ENCODE measurements around the gene RCBTB2.

The RCBTB2 gene

GRCh38 chr13:48493851-48494250, 39.0 kb downstream of the RCBTB2 start:
- TF ChIP-seq CTCF (IDR thresholded peaks at IDR 0.05; ENCODE audit: borderline replicate concordance, control extremely low read depth, extremely low read depth, insufficient read depth, missing control alignments) = no peak
- in situ Hi-C loops (cut with MboI; ENCODE audit: low sequenced_read_pairs, unreplicated experiment) = loop anchor here (10.0 kb wide), 1 partner anchor 81 kb away; no protein-coding TSS in a partner anchor
- DNase-seq (ENCODE audit: low spot score) = no peak

GRCh38 chr13:48493066-48493765, 39.7 kb downstream of the RCBTB2 start:
- in situ Hi-C loops (cut with MboI; ENCODE audit: low sequenced_read_pairs, unreplicated experiment) = loop anchor here (10.0 kb wide), 1 partner anchor 82 kb away; no protein-coding TSS in a partner anchor
- TF ChIP-seq CTCF (IDR thresholded peaks at IDR 0.05; ENCODE audit: borderline replicate concordance, control extremely low read depth, extremely low read depth, insufficient read depth, missing control alignments) = no peak
- no peak for DNase-seq (ENCODE audit: low spot score)

- peak; percentile 49 for DNase-seq (ENCODE audit: low spot score)
- in situ Hi-C loops (cut with MboI; ENCODE audit: low sequenced_read_pairs, unreplicated experiment) = loop anchor here (10.0 kb wide), 1 partner anchor 82 kb away; no protein-coding TSS in a partner anchor
- TF ChIP-seq CTCF (IDR thresholded peaks at IDR 0.05; ENCODE audit: borderline replicate concordance, control extremely low read depth, extremely low read depth, insufficient read depth, missing control alignments) = no peak
These were observed 40.3 kb downstream of the RCBTB2 start for GRCh38 chr13:48492470-48493065.

GRCh38 chr13:48492096-48492440, 40.8 kb downstream of the RCBTB2 start:
- no peak for DNase-seq (ENCODE audit: low spot score)
- no peak for TF ChIP-seq CTCF (IDR thresholded peaks at IDR 0.05; ENCODE audit: borderline replicate concordance, control extremely low read depth, extremely low read depth, insufficient read depth, missing control alignments)
- in situ Hi-C loops (cut with MboI; ENCODE audit: low sequenced_read_pairs, unreplicated experiment) = loop anchor here (10.0 kb wide), 1 partner anchor 83 kb away; no protein-coding TSS in a partner anchor

- in situ Hi-C loops (cut with MboI; ENCODE audit: low sequenced_read_pairs, unreplicated experiment) = loop anchor here (10.0 kb wide), 1 partner anchor 83 kb away; no protein-coding TSS in a partner anchor
- TF ChIP-seq CTCF (IDR thresholded peaks at IDR 0.05; ENCODE audit: borderline replicate concordance, control extremely low read depth, extremely low read depth, insufficient read depth, missing control alignments) = no peak
- no peak for DNase-seq (ENCODE audit: low spot score)
These were observed 41.3 kb downstream of the RCBTB2 start for GRCh38 chr13:48491423-48492095.

GRCh38 chr13:48490241-48490640, 42.6 kb downstream of the RCBTB2 start:
- in situ Hi-C loops (cut with MboI; ENCODE audit: low sequenced_read_pairs, unreplicated experiment) = loop anchor here (10.0 kb wide), 1 partner anchor 85 kb away; no protein-coding TSS in a partner anchor
- no peak for DNase-seq (ENCODE audit: low spot score)
- no peak for TF ChIP-seq CTCF (IDR thresholded peaks at IDR 0.05; ENCODE audit: borderline replicate concordance, control extremely low read depth, extremely low read depth, insufficient read depth, missing control alignments)

Data from GM13976 (cell line).